Ishikawa (cell line): Measurements from ENCODE around the gene NPAS3.

Experiments used
- CEBPB ChIP-seq: IDR thresholded peaks from 2 replicates; pipeline ENCODE4 v1.6.1; 2012
- EGR1 ChIP-seq: IDR thresholded peaks from 2 replicates; pipeline ENCODE4 v1.6.1; 2012
- EP300 ChIP-seq: IDR thresholded peaks from 2 replicates; pipeline ENCODE4 v1.6.1; 2012; ENCODE audit warnings: borderline replicate concordance
- NFIC ChIP-seq: IDR thresholded peaks from 2 replicates; pipeline ENCODE4 v1.6.1; 2012
- TAF1 ChIP-seq: IDR thresholded peaks from 2 replicates; pipeline ENCODE4 v1.6.1; 2012; ENCODE audit warnings: low read depth, mild to moderate bottlenecking
- TF ChIP-seq, protein P1 (sequence below): IDR thresholded peaks from 2 replicates; pipeline ENCODE4 v1.6.1; 2012
- TF ChIP-seq, protein P2 (sequence below): IDR thresholded peaks from 2 replicates; pipeline ENCODE4 v1.6.1; 2012

DNA sequence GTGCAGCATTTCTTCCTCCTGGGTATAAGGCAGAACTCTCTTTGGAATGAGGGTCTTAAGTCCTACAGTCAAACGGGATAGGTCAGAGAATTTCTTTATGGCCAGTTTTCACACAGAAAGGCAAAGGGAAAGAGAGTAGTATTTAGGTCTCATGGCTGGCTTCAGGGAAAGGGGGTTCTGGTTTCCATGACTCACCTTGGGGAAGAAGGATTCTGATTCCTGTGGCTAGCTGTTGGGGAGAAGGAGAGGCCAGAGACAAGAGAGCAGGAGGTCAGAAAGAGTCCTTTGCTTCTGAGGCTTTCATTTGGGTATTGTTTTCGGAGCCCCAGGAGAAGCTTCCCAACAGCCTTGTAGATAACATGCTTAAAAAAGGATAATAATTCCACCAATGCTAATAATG, 332.5 kb downstream of the NPAS3 start:
- TF ChIP-seq, protein P1, sequence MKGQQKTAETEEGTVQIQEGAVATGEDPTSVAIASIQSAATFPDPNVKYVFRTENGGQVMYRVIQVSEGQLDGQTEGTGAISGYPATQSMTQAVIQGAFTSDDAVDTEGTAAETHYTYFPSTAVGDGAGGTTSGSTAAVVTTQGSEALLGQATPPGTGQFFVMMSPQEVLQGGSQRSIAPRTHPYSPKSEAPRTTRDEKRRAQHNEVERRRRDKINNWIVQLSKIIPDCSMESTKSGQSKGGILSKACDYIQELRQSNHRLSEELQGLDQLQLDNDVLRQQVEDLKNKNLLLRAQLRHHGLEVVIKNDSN: no peak
- TF ChIP-seq EGR1 (no peak), NFIC (no peak), EP300 (no peak), CEBPB (no peak), TAF1 (no peak)
- TF ChIP-seq, protein P2, sequence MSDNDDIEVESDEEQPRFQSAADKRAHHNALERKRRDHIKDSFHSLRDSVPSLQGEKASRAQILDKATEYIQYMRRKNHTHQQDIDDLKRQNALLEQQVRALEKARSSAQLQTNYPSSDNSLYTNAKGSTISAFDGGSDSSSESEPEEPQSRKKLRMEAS: no peak
